Measurements from ENCODE around the gene PPP4R2. TPM values are rescaled to one million over a fixed set of nuclear protein-coding genes. Genes with fewer than 3 reads are reported as not detected.
"Not testable (repeated sequence)": the region's sequence is repeated elsewhere in the genome, so short reads cannot be mapped to it uniquely, and the experiment has no call there.

PPP4R2 gene
- total RNA-seq, 5 donors from 2014 or later (not counting 1 experiment from before 2014, with no cell fraction given), result 53.3 to 70.6 (median 61.3) TPM

DNA sequence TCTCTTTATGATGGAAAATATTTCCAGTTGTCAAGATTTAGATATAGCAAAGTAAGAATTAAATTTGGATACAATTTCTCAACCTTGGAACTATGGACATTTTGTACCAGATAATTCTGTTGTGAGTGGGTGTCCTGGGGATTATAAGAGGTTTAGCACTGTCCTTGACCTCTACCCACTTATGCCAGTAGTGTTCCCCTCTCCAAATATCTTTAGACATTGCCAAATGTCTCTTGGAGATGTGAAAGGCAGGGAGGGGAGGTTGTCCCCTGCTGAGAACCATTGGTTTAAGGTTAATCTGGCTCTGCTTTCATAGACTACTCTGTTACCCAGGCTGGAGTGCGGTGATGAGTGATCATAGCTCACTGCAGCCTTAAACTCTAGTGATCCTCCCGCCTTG, 64.8 kb downstream of the PPP4R2 start, which contains the start of gene EBLN2:
Gene EBLN2 (plus strand): TSS at position 244 of the 400 bp plus-strand sequence. CDS start 423 bp downstream, outside the sequence.
- no peak within 1 kb of the TSS for H3K4me3 ChIP-seq (ENCODE audit: control insufficient read depth in 1 of 2, extremely low read depth in 1 of 2, low read length in 1 of 2)
- DNase-seq, result no peak
- ChIA-PET CTCF (interaction anchor here in 1 of 2 donors (0.6 kb wide), 1 partner anchor 40 kb away, joined by 3 read pairs; no protein-coding TSS in a partner anchor), POLR2A (no interaction called here)
- H3K4me1 ChIP-seq (ENCODE audit: control insufficient read depth in 1 of 2, extremely low read depth in 1 of 2, insufficient read depth in 2 of 2, low read length in 2 of 2), result no peaks in the 10 kb centered on the region
- Mint-ChIP-seq H3K27ac (peak within 1 kb of the TSS in 1 of 2 donors; percentile 45), H3K27me3 (no peaks in the 10 kb centered on the region), H3K36me3 (peaks cover 42% of the 10 kb centered on the region), H3K4me1 (peaks cover 3 to 7% (median 4%) of the 10 kb centered on the region in 3 donors), H3K4me3 (no peak within 1 kb of the TSS), H3K9me3 (no peaks in the 10 kb centered on the region)
- H3K27me3 ChIP-seq (replicated peaks in 1 of 2; ENCODE audit: control insufficient read depth in 2 of 2, extremely low read depth in 1 of 2, insufficient read depth in 2 of 2, low read length in 1 of 2), result no peaks in the 10 kb centered on the region
- H3K27ac ChIP-seq (ENCODE audit: low read length), result no peak within 1 kb of the TSS
- WGBS (ENCODE audit: insufficient coverage), result 83% methylated on average over 1 of the region's 2 CpGs
- H3K36me3 ChIP-seq (ENCODE audit: control insufficient read depth in 2 of 2, extremely low read depth in 1 of 2, insufficient read depth in 1 of 2, low read length in 1 of 2), result peaks cover 0 to 43% of the 10 kb centered on the region in 2 donors
- no peaks in the 10 kb centered on the region for H3K9me3 ChIP-seq
- ATAC-seq (replicated peaks in 1 of 4), result no peak

DNA sequence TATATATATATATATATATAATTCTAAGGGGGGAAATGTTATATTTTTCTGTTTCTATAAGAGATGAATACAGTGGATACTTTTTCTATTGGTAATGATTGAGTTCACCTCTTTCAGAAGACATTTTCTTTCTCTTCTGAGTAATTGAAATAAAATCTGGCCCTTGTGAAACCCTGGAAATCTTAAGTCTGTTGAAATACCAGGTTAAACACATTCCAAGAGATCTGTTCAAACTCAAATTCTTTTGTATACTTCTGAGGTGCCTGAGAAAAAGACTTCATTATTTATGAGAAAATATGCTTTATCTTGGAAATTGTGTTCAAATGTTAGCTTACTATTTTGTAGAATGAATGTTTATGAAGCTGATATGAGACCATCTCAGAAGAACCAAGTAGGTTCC, 69.6 kb downstream of the PPP4R2 start:
- ATAC-seq (replicated peaks in 1 of 4); H3K27ac ChIP-seq (ENCODE audit: low read length); H3K4me3 Mint-ChIP-seq: not testable (repeated sequence)

DNA sequence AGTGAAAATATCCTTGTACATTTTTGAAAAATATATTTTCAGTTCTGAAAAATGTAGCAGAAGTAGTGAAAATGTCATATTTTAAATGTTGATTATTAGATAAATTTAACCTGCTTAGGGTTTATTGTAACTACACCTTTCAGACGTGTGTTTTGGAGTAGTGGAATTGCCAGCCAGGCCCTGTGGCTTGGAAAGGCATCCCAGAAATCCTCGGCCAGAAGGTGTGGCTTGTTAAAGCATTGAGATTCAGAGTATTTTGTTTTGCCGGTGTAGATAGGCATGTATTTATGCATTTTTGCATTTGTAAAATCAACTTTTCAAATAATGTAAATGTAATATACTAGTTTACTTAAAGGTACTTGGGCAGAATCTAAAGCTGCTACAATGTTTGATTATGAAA, 71.8 kb downstream of the PPP4R2 start:
- no peak overlapping the region for H3K27ac ChIP-seq (ENCODE audit: low read length)
- no peaks in the 10 kb centered on the region for H3K27me3 Mint-ChIP-seq
- no peak overlapping the region for H3K4me3 Mint-ChIP-seq
- ChIA-PET POLR2A (no interaction called here), CTCF (no interaction called here)
- H3K4me1 Mint-ChIP-seq, result peaks cover 11 to 24% (median 20%) of the 10 kb centered on the region in 3 donors
- H3K36me3 Mint-ChIP-seq, result peaks cover 21% of the 10 kb centered on the region
- no peak overlapping the region for H3K4me3 ChIP-seq (ENCODE audit: control insufficient read depth in 1 of 2, extremely low read depth in 1 of 2, low read length in 1 of 2)
- peaks cover 0 to 24% of the 10 kb centered on the region in 2 donors for H3K36me3 ChIP-seq (ENCODE audit: control insufficient read depth in 2 of 2, extremely low read depth in 1 of 2, insufficient read depth in 1 of 2, low read length in 1 of 2)
- peak overlapping the region in 1 of 2 donors; percentile 48 for H3K27ac Mint-ChIP-seq
- H3K4me1 ChIP-seq (ENCODE audit: control insufficient read depth in 1 of 2, extremely low read depth in 1 of 2, insufficient read depth in 2 of 2, low read length in 2 of 2), result peaks cover 3 to 4% of the 10 kb centered on the region in 2 experiments
- H3K9me3 ChIP-seq, result no peaks in the 10 kb centered on the region
- no peak for DNase-seq
- no CpG with 5 or more reads among the region's 3 CpGs for WGBS (ENCODE audit: insufficient coverage)
- no peak for ATAC-seq (replicated peaks in 1 of 4)
- H3K9me3 Mint-ChIP-seq, result no peaks in the 10 kb centered on the region
- no peaks in the 10 kb centered on the region for H3K27me3 ChIP-seq (replicated peaks in 1 of 2; ENCODE audit: control insufficient read depth in 2 of 2, extremely low read depth in 1 of 2, insufficient read depth in 2 of 2, low read length in 1 of 2)

More for the DNA sequence above, 69.6 kb downstream of the PPP4R2 start:
- H3K4me1 ChIP-seq (ENCODE audit: control insufficient read depth in 1 of 2, extremely low read depth in 1 of 2, insufficient read depth in 2 of 2, low read length in 2 of 2); DNase-seq; H3K9me3 ChIP-seq; H3K4me1 Mint-ChIP-seq; H3K27me3 ChIP-seq (replicated peaks in 1 of 2; ENCODE audit: control insufficient read depth in 2 of 2, extremely low read depth in 1 of 2, insufficient read depth in 2 of 2, low read length in 1 of 2); POLR2A ChIA-PET; H3K27ac Mint-ChIP-seq; H3K4me3 ChIP-seq (ENCODE audit: control insufficient read depth in 1 of 2, extremely low read depth in 1 of 2, low read length in 1 of 2); H3K9me3 Mint-ChIP-seq; H3K27me3 Mint-ChIP-seq: not testable (repeated sequence)
- H3K36me3 Mint-ChIP-seq, result peaks cover 31% of the 10 kb centered on the region
- H3K36me3 ChIP-seq (ENCODE audit: control insufficient read depth in 2 of 2, extremely low read depth in 1 of 2, insufficient read depth in 1 of 2, low read length in 1 of 2), result peaks cover 0 to 44% of the 10 kb centered on the region in 2 donors
- CTCF ChIA-PET, result interaction anchor here in 1 of 2 donors (0.7 to 1.2 kb wide), 3 partner anchors 9 to 145 kb away, joined by 3 to 5 read pairs (median 4); no protein-coding TSS in a partner anchor

DNA sequence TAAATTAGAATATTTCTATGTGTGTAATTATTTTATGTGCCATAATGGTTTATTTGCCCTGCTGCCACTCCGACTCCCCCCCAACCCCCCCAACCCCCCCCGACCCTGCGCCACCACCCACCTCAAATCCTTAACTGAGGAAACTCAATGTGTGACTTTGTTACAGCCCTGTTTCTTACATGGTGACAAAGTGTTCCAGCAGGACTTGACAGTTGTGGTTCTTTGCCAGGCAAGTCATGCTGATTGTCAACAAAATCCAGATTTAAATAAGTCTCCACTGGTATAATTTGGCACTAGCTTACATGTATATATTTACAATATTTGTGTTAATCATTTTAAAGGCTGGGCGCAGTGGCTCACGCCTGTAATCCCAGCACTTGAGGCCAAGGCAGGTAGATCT, 72.6 kb downstream of the PPP4R2 start:
- Histone ChIP-seq H3K4me1 (ENCODE audit: control insufficient read depth in 1 of 2, extremely low read depth in 1 of 2, insufficient read depth in 2 of 2, low read length in 2 of 2) (peaks cover 3 to 4% of the 10 kb centered on the region in 2 experiments), H3K27ac (ENCODE audit: low read length) (no peak overlapping the region), H3K9me3 (no peaks in the 10 kb centered on the region), H3K27me3 (replicated peaks in 1 of 2; ENCODE audit: control insufficient read depth in 2 of 2, extremely low read depth in 1 of 2, insufficient read depth in 2 of 2, low read length in 1 of 2) (no peaks in the 10 kb centered on the region), H3K36me3 (ENCODE audit: control insufficient read depth in 2 of 2, extremely low read depth in 1 of 2, insufficient read depth in 1 of 2, low read length in 1 of 2) (peaks cover 0 to 19% of the 10 kb centered on the region in 2 donors), H3K4me3 (ENCODE audit: control insufficient read depth in 1 of 2, extremely low read depth in 1 of 2, low read length in 1 of 2) (no peak overlapping the region)
- Mint-ChIP-seq H3K36me3 (peaks cover 20% of the 10 kb centered on the region), H3K9me3 (no peaks in the 10 kb centered on the region), H3K4me1 (peaks cover 11 to 27% (median 21%) of the 10 kb centered on the region in 3 donors), H3K27ac (no peak overlapping the region), H3K27me3 (no peaks in the 10 kb centered on the region), H3K4me3 (no peak overlapping the region)
- no peak for DNase-seq
- WGBS (ENCODE audit: insufficient coverage), result no CpG with 5 or more reads among the region's 5 CpGs
- CTCF ChIA-PET, result no interaction called here
- POLR2A ChIA-PET, result no interaction called here
- no peak for ATAC-seq (replicated peaks in 1 of 4)

DNA sequence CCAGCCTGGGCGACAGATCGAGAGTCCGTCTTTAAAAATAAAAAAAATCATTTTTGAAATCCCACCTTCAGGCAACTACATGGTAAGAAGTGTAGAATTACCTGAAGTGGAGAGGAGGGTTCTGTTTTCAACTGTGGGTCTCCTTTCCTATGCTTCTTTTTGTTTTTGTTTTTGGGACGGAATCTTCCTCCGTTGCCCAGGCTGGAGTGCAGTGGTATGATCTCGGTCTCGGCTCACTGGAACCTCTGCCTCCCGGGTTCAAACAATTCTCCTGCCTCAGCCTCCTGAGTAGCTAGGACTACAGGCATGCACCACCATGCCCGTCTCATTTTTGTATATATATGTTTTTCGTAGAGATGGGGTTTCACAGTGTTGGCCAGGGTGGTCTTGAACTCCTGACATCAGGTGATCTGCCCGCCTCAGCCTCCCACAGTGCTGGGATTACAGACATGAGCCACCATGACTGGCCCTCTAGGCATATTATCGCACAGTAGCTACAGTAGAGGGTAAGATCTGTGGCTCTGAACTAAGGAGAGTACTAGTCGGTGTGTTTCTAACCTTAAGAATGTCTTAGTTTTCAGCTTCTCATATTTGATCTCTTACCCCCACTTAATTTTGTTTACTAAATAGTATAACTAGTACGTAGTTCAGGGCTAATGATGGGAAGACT, 73.3 kb downstream of the PPP4R2 start:
- Histone ChIP-seq H3K4me3 (ENCODE audit: control insufficient read depth in 1 of 2, extremely low read depth in 1 of 2, low read length in 1 of 2) (no peak overlapping the region), H3K27ac (ENCODE audit: low read length) (no peak overlapping the region), H3K27me3 (replicated peaks in 1 of 2; ENCODE audit: control insufficient read depth in 2 of 2, extremely low read depth in 1 of 2, insufficient read depth in 2 of 2, low read length in 1 of 2) (no peaks in the 10 kb centered on the region), H3K9me3 (no peaks in the 10 kb centered on the region), H3K36me3 (ENCODE audit: control insufficient read depth in 2 of 2, extremely low read depth in 1 of 2, insufficient read depth in 1 of 2, low read length in 1 of 2) (peaks cover 0 to 16% of the 10 kb centered on the region in 2 donors), H3K4me1 (ENCODE audit: control insufficient read depth in 1 of 2, extremely low read depth in 1 of 2, insufficient read depth in 2 of 2, low read length in 2 of 2) (peaks cover 3 to 4% of the 10 kb centered on the region in 2 experiments)
- no peak overlapping the region for H3K27ac Mint-ChIP-seq
- POLR2A ChIA-PET, result no interaction called here
- WGBS (ENCODE audit: insufficient coverage), result 96% methylated on average over 5 of the region's 14 CpGs
- H3K9me3 Mint-ChIP-seq, result no peaks in the 10 kb centered on the region
- H3K36me3 Mint-ChIP-seq, result peaks cover 13% of the 10 kb centered on the region
- DNase-seq (no peak), ATAC-seq (replicated peaks in 1 of 4) (peak in 1 of 4 experiments; percentile 9)
- no peaks in the 10 kb centered on the region for H3K27me3 Mint-ChIP-seq
- no peak overlapping the region for H3K4me3 Mint-ChIP-seq
- H3K4me1 Mint-ChIP-seq, result peaks cover 11 to 28% (median 22%) of the 10 kb centered on the region in 3 donors
- CTCF ChIA-PET, result no interaction called here

DNA sequence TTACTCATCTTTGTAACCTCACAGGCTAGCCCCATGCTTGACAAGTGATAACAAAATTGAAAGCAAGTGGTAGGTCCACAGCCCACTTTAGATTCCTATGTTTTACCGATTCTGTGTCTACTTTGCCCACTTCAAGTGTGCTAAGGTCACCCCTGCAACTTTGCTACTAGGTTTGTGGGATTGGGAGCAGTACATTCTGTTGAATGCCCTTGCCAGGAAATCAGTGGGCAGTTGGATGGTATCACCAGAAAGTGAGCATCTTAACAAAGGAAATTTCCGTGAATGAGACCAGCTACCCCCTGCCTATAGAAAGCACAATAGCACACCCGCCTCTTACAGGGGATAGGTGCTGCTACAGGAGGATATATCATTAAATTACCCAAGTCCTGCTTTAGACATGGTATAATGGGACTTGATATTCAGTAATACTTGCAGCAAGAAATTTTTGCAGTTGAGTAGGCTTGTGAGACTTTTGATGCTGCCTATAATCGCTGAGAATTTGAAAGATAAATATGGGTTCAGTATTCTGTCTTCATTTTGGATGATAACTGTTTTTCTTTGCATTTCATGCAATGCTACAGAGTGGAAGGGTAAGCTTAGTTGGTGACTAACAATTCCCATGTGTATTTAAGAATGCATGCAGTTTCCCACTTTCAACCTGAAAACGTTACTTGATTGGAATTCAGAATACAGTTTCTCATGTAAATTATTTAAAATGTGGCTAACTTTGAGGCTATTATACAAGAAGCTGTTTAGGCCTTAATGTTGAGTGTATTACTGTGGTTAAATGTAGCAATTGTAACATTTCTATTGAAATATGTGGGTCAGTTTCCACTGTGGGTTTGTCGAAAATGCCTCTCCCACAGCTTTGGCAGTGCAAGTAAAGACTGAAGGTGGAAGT, 74.3 kb downstream of the PPP4R2 start:
- H3K4me3 ChIP-seq (ENCODE audit: control insufficient read depth in 1 of 2, extremely low read depth in 1 of 2, low read length in 1 of 2), result no peak overlapping the region
- Mint-ChIP-seq H3K4me1 (peaks cover 11 to 28% (median 22%) of the 10 kb centered on the region in 3 donors), H3K36me3 (peaks cover 5% of the 10 kb centered on the region), H3K9me3 (no peaks in the 10 kb centered on the region), H3K27ac (peak overlapping the region in 1 of 2 donors; percentile 34), H3K4me3 (no peak overlapping the region), H3K27me3 (no peaks in the 10 kb centered on the region)
- no peaks in the 10 kb centered on the region for H3K9me3 ChIP-seq
- no peaks in the 10 kb centered on the region for H3K27me3 ChIP-seq (replicated peaks in 1 of 2; ENCODE audit: control insufficient read depth in 2 of 2, extremely low read depth in 1 of 2, insufficient read depth in 2 of 2, low read length in 1 of 2)
- POLR2A ChIA-PET, result no interaction called here
- no peak for ATAC-seq (replicated peaks in 1 of 4)
- 100% methylated on average over 1 of the region's 6 CpGs for WGBS (ENCODE audit: insufficient coverage)
- CTCF ChIA-PET, result interaction anchor here in 1 of 2 donors (0.6 kb wide), 1 partner anchor 1807 kb away, joined by 6 read pairs; no protein-coding TSS in a partner anchor
- no peak overlapping the region for H3K27ac ChIP-seq (ENCODE audit: low read length)
- H3K4me1 ChIP-seq (ENCODE audit: control insufficient read depth in 1 of 2, extremely low read depth in 1 of 2, insufficient read depth in 2 of 2, low read length in 2 of 2), result peaks cover 3 to 4% of the 10 kb centered on the region in 2 experiments
- H3K36me3 ChIP-seq (ENCODE audit: control insufficient read depth in 2 of 2, extremely low read depth in 1 of 2, insufficient read depth in 1 of 2, low read length in 1 of 2), result peaks cover 0 to 10% of the 10 kb centered on the region in 2 donors
- no peak for DNase-seq

Measured in T-cell (primary cell).